ENCODE results near the gene SFMBT2. TPM values are rescaled to one million over a fixed set of nuclear protein-coding genes. Genes with fewer than 3 reads are reported as not detected.

SFMBT2 gene
- total RNA-seq, 1 experiment from 2014 or later: 7.4 TPM

DNA sequence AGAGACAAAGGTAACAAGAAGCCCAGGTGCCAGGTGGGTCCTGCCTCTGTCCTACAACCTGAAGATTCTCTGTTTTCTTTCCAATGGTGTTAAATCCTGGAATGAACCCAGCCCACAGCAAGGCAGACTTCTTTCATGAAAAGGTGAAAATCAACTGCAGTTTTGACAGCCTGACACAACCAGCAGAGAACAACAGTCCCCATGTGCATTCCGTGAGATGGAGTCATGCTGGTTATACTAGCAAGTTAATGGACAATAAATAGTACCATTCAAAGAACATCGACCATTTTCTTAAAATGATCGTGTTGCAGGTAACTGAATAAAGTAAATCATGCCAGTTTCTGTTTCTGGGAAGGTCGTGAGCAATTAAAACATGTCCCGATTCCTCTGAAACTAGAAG is 131.5 kb downstream of the SFMBT2 start:
- BruUV-seq (replicated peaks): no TSS peak
- ChIA-PET POLR2A (no interaction called here), CTCF (no interaction called here)
- H3K27me3 Mint-ChIP-seq (ENCODE audit: insufficient read depth, unreplicated experiment): no peaks in the 10 kb centered on the region
- peaks cover 18% of the 10 kb centered on the region for H3K36me3 Mint-ChIP-seq (ENCODE audit: insufficient read depth, unreplicated experiment)
- DNase-seq (ENCODE audit: unreplicated experiment): no peak
- no peak overlapping the region for H3K27ac Mint-ChIP-seq (ENCODE audit: low read depth, unreplicated experiment)
- TF ChIP-seq, protein P1, sequence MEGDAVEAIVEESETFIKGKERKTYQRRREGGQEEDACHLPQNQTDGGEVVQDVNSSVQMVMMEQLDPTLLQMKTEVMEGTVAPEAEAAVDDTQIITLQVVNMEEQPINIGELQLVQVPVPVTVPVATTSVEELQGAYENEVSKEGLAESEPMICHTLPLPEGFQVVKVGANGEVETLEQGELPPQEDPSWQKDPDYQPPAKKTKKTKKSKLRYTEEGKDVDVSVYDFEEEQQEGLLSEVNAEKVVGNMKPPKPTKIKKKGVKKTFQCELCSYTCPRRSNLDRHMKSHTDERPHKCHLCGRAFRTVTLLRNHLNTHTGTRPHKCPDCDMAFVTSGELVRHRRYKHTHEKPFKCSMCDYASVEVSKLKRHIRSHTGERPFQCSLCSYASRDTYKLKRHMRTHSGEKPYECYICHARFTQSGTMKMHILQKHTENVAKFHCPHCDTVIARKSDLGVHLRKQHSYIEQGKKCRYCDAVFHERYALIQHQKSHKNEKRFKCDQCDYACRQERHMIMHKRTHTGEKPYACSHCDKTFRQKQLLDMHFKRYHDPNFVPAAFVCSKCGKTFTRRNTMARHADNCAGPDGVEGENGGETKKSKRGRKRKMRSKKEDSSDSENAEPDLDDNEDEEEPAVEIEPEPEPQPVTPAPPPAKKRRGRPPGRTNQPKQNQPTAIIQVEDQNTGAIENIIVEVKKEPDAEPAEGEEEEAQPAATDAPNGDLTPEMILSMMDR (IDR thresholded peaks at IDR 0.05; ENCODE audit: unreplicated experiment): no peak
- no peaks in the 10 kb centered on the region for H3K9me3 Mint-ChIP-seq (ENCODE audit: unreplicated experiment)
- no peaks in the 10 kb centered on the region for H3K4me1 Mint-ChIP-seq (ENCODE audit: insufficient read depth, unreplicated experiment)
- intact Hi-C loops (cut with micrococcal nuclease): no loop called here
- H3K4me3 Mint-ChIP-seq (ENCODE audit: unreplicated experiment): no peak overlapping the region

DNA sequence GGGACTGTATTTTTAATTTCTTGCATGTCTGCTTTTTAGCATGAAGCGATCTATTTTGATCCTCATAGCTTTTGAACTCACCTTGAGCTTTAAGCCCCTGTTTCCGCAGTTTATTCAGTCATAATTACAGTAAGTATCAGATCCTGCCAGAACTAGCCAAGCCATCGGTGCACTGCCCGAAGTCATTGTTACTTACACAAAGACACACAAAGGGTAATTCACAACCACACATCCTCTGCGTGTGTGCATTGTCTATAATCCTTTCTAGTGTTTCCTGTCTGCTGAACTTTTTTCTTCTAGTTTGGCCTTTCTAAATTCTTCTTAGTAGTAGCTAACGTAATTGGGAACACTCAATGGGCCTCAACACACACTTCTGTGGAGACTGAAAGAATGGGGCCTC is 133.0 kb downstream of the SFMBT2 start:
- H3K4me1 Mint-ChIP-seq (ENCODE audit: insufficient read depth, unreplicated experiment): no peaks in the 10 kb centered on the region

DNA sequence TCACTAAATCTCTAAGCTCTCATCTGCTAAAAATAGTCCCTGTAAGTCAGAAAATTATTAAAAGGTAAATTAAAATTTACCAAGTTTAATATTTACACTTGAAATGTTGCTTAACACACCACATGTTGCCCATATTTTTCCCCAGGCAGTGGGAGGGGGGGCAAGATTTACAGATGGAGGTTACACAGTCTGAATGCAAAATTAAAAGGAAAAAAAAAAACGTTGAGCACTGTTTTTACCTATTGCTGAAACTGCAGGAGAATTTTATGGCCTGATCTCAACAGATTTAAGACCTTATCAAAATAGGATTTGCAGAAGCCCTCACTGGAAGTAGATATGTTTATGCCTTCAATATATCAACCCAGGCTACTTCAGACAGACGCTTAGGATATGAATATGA is 133.4 kb downstream of the SFMBT2 start:
- peaks cover 20% of the 10 kb centered on the region for H3K36me3 Mint-ChIP-seq (ENCODE audit: insufficient read depth, unreplicated experiment)
- no TSS peak for BruUV-seq (replicated peaks)
- intact Hi-C loops (cut with micrococcal nuclease): no loop called here
- no peaks in the 10 kb centered on the region for H3K9me3 Mint-ChIP-seq (ENCODE audit: unreplicated experiment)
- CTCF ChIA-PET: interaction anchor here (0.8 to 0.9 kb wide), 2 partner anchors 10 to 141 kb away, joined by 4 to 7 read pairs; no protein-coding TSS in a partner anchor
- H3K4me3 Mint-ChIP-seq (ENCODE audit: unreplicated experiment): no peak overlapping the region
- H3K27me3 Mint-ChIP-seq (ENCODE audit: insufficient read depth, unreplicated experiment): no peaks in the 10 kb centered on the region
- TF ChIP-seq, protein P1 (IDR thresholded peaks at IDR 0.05; ENCODE audit: unreplicated experiment): no peak
- DNase-seq (ENCODE audit: unreplicated experiment): no peak
- POLR2A ChIA-PET: interaction anchor here (0.8 to 1.4 kb wide), 2 partner anchors 16 to 26 kb away, joined by 3 read pairs; no protein-coding TSS in a partner anchor
- H3K27ac Mint-ChIP-seq (ENCODE audit: low read depth, unreplicated experiment): no peak overlapping the region
- H3K4me1 Mint-ChIP-seq (ENCODE audit: insufficient read depth, unreplicated experiment): no peaks in the 10 kb centered on the region

More for the DNA sequence above, 133.0 kb downstream of the SFMBT2 start:
- Mint-ChIP-seq H3K27ac (ENCODE audit: low read depth, unreplicated experiment) (no peak overlapping the region), H3K36me3 (ENCODE audit: insufficient read depth, unreplicated experiment) (peaks cover 20% of the 10 kb centered on the region), H3K4me3 (ENCODE audit: unreplicated experiment) (no peak overlapping the region), H3K9me3 (ENCODE audit: unreplicated experiment) (no peaks in the 10 kb centered on the region), H3K27me3 (ENCODE audit: insufficient read depth, unreplicated experiment) (no peaks in the 10 kb centered on the region)
- TF ChIP-seq, protein P1 (IDR thresholded peaks at IDR 0.05; ENCODE audit: unreplicated experiment): no peak
- BruUV-seq (replicated peaks): no TSS peak
- no peak for DNase-seq (ENCODE audit: unreplicated experiment)
- ChIA-PET POLR2A (interaction anchor here (0.8 to 1.4 kb wide), 2 partner anchors 16 to 25 kb away, joined by 3 read pairs; no protein-coding TSS in a partner anchor), CTCF (interaction anchor here (0.8 to 0.9 kb wide), 2 partner anchors 9 to 293 kb away, joined by 4 to 7 read pairs; no protein-coding TSS in a partner anchor)
- intact Hi-C loops (cut with micrococcal nuclease): no loop called here

DNA sequence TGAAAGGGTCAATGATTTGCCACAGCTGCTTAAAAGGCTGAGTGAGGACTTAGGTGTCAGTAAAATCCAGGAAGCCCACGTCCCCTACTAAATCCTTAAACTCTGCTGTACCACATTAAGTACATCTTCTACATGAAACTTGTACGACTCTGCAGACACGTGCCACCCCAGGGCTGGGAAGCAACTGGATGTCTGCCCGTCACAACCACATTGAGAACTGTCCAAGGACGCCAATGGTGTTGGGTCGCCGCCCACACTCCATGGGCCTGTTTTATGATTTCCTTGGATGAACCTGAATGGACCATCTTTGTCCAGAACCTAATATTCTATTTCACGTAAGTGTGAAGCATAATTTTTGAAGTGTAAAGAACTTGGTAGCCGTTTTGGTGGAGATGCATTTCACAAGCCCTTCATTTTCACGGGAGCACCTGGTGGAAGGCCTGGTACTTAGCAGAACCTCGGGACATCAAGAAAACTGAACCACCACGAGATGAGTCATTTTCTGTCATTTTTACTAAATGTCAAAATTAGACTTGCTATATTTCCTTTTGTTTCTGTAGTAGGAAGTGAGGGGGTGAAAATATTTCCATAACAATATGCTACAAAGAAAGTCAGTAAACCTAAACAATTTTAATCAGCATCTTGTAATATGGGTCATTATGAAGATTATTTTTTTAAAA is 134.9 kb downstream of the SFMBT2 start:
- H3K36me3 Mint-ChIP-seq (ENCODE audit: insufficient read depth, unreplicated experiment): peaks cover 26% of the 10 kb centered on the region
- ChIA-PET CTCF (no interaction called here), POLR2A (no interaction called here)
- no peak overlapping the region for H3K27ac Mint-ChIP-seq (ENCODE audit: low read depth, unreplicated experiment)
- H3K9me3 Mint-ChIP-seq (ENCODE audit: unreplicated experiment): no peaks in the 10 kb centered on the region
- intact Hi-C loops (cut with micrococcal nuclease): no loop called here
- no peaks in the 10 kb centered on the region for H3K27me3 Mint-ChIP-seq (ENCODE audit: insufficient read depth, unreplicated experiment)
- BruUV-seq (replicated peaks): no TSS peak
- TF ChIP-seq, protein P1 (IDR thresholded peaks at IDR 0.05; ENCODE audit: unreplicated experiment): no peak
- H3K4me1 Mint-ChIP-seq (ENCODE audit: insufficient read depth, unreplicated experiment): no peaks in the 10 kb centered on the region
- H3K4me3 Mint-ChIP-seq (ENCODE audit: unreplicated experiment): no peak overlapping the region
- DNase-seq (ENCODE audit: unreplicated experiment): no peak
